Osteocyte (in vitro differentiated cells): ENCODE measurements around the gene WNT8B. TPM values are rescaled to one million over a fixed set of nuclear protein-coding genes. Genes with fewer than 3 reads are reported as not detected.

Source experiments
- DNase-seq: peaks from one replicate; pipeline ENCODE4 v3.0.0; 2021; ENCODE audit warnings: mixed read lengths; ENCODE audit not compliant: unreplicated experiment; ENCODE audit errors: extremely low spot score
- H3K27ac Mint-ChIP-seq: one replicate; pipeline ENCODE4 v1.8.0; 2021; ENCODE audit warnings: mild to moderate bottlenecking, mixed read lengths; ENCODE audit not compliant: unreplicated experiment
- H3K27me3 Mint-ChIP-seq: one replicate; pipeline ENCODE4 v1.8.0; 2021; ENCODE audit warnings: mixed read lengths; ENCODE audit not compliant: unreplicated experiment
- H3K36me3 Mint-ChIP-seq: one replicate; pipeline ENCODE4 v1.8.0; 2021; ENCODE audit warnings: mixed read lengths; ENCODE audit not compliant: unreplicated experiment
- H3K4me1 Mint-ChIP-seq: one replicate; pipeline ENCODE4 v1.8.0; 2021; ENCODE audit warnings: mixed read lengths; ENCODE audit not compliant: unreplicated experiment
- H3K4me3 Mint-ChIP-seq: one replicate; pipeline ENCODE4 v1.8.0; 2021; ENCODE audit warnings: mild to moderate bottlenecking, moderate library complexity, mixed read lengths; ENCODE audit not compliant: unreplicated experiment
- H3K9me3 Mint-ChIP-seq: one replicate; pipeline ENCODE4 v1.8.0; 2021; ENCODE audit warnings: mixed read lengths; ENCODE audit not compliant: unreplicated experiment
- total RNA-seq: library from RNA; stranded (reverse); gene quantifications from 2 replicates; pipeline ENCODE4 v1.2.1, GENCODE V29; 2021
- TF ChIP-seq, protein P1 (sequence below): fragments of 200-600 bp; sonication (generic); IDR thresholded peaks from 2 replicates; pipeline ENCODE4 v1.5.0; 2021; ENCODE audit warnings: antibody characterized with exemption, mild to moderate bottlenecking, moderate library complexity

WNT8B gene
- total RNA-seq, 1 donor from 2014 or later = not detected

DNA sequence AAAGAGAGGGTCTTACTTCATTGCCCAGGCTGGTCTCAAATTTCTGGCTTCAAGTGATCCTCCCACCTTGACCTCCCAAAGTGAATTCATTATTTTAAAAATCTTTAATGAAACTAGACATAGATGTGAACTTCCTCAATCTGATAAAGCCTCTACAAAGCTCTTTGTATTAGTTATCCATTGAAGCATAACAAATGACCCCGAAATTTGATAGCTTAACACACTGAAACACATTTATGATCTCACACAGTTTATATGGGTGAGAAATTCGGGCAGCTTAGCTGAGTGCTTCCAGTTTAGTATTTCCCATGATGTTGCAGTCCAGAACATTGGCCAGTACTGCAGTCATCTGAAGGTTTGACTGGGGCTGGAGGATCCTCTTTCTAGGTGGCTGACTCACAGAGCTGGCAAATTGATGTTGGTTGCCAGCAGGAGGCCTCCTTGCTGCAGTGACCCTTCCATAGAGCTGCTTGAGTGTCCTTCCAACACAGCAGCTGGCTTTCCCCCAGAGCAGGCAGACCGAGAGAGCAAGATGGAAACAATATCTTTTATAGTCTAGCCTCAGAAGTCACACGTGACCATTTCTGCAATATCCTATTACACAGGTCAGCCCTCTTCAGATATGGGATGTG lies 16.6 kb upstream of the WNT8B start:
- Mint-ChIP-seq H3K9me3 (peaks cover 6% of the 10 kb centered on the region), H3K4me1 (no peaks in the 10 kb centered on the region), H3K27ac (no peak overlapping the region), H3K4me3 (no peak overlapping the region), H3K36me3 (no peaks in the 10 kb centered on the region), H3K27me3 (peaks cover 47% of the 10 kb centered on the region)
- TF ChIP-seq, protein P1, sequence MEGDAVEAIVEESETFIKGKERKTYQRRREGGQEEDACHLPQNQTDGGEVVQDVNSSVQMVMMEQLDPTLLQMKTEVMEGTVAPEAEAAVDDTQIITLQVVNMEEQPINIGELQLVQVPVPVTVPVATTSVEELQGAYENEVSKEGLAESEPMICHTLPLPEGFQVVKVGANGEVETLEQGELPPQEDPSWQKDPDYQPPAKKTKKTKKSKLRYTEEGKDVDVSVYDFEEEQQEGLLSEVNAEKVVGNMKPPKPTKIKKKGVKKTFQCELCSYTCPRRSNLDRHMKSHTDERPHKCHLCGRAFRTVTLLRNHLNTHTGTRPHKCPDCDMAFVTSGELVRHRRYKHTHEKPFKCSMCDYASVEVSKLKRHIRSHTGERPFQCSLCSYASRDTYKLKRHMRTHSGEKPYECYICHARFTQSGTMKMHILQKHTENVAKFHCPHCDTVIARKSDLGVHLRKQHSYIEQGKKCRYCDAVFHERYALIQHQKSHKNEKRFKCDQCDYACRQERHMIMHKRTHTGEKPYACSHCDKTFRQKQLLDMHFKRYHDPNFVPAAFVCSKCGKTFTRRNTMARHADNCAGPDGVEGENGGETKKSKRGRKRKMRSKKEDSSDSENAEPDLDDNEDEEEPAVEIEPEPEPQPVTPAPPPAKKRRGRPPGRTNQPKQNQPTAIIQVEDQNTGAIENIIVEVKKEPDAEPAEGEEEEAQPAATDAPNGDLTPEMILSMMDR = no peak
- DNase-seq = no peak

DNA sequence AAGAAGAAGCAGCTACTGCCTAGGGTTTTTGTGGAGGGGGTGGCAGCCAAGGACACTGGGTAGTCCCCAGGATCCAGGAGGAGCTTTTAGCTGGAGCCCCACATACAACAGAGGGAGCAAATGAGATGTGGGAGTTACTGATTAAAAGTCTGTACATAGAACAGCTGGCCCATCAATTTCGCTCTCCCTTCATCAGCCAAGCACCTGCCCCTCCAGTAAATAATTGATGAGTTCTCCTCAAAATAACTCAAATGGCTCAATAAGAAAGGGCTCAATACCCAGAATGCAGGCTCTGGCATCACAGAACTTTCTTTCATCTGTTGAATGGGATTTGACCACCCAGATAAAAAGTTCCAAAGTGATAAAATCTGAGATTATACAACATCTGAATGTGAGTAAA lies 15.1 kb upstream of the WNT8B start:
- Mint-ChIP-seq H3K4me1 (no peaks in the 10 kb centered on the region), H3K36me3 (no peaks in the 10 kb centered on the region), H3K9me3 (peaks cover 6% of the 10 kb centered on the region), H3K27ac (no peak overlapping the region), H3K27me3 (peaks cover 55% of the 10 kb centered on the region), H3K4me3 (no peak overlapping the region)
- TF ChIP-seq, protein P1 = no peak
- no peak for DNase-seq

DNA sequence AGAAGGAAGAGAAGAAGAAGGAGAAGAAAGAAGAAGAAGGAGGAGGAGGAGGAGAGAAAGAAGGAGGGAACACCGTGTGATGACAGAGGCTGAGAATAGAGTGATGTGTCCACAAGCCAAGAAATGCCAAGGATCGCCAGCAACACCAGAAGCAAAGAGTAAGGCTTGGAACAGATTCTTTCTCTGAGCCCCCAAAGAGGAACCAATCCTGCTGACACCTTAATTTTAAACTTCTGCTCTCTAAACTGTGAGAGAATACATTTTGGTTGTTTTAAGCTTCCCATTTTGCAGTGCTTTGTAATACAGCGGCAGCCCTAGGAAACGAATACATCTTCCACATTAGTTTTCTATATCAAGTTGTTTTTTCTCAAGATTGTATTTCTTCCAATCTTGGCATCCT lies 13.9 kb upstream of the WNT8B start:
- no peak overlapping the region for H3K4me3 Mint-ChIP-seq

DNA sequence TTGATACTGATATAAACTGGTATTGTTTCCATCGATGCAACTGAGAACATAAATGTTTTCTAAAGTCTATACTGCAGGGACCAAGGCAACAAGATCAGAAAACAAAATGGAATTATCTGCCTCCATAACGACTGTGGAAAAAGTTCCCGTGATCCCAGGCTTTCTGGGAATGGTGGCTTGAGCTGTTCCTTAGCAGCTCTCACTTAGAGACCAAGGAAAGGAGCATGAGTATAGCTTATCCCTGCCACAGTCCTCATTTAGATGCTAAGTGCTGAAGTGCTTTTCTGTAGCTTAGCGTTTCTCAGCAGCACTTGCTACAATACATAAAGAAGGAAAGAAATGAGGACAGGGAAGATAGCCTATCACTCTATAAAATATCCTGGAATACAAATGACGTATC lies 5.5 kb downstream of the WNT8B start:
- no peaks in the 10 kb centered on the region for H3K9me3 Mint-ChIP-seq
- H3K36me3 Mint-ChIP-seq = no peaks in the 10 kb centered on the region
- TF ChIP-seq, protein P1 = no peak
- DNase-seq = no peak
- H3K27ac Mint-ChIP-seq = no peak overlapping the region
- peaks cover 68% of the 10 kb centered on the region for H3K27me3 Mint-ChIP-seq
- H3K4me1 Mint-ChIP-seq = no peaks in the 10 kb centered on the region
- no peak overlapping the region for H3K4me3 Mint-ChIP-seq

More for the DNA sequence above, 13.9 kb upstream of the WNT8B start:
- TF ChIP-seq, protein P1 = no peak
- peaks cover 49% of the 10 kb centered on the region for H3K27me3 Mint-ChIP-seq
- H3K4me1 Mint-ChIP-seq = no peaks in the 10 kb centered on the region
- no peak for DNase-seq
- H3K9me3 Mint-ChIP-seq = peaks cover 6% of the 10 kb centered on the region
- H3K36me3 Mint-ChIP-seq = no peaks in the 10 kb centered on the region
- no peak overlapping the region for H3K27ac Mint-ChIP-seq

DNA sequence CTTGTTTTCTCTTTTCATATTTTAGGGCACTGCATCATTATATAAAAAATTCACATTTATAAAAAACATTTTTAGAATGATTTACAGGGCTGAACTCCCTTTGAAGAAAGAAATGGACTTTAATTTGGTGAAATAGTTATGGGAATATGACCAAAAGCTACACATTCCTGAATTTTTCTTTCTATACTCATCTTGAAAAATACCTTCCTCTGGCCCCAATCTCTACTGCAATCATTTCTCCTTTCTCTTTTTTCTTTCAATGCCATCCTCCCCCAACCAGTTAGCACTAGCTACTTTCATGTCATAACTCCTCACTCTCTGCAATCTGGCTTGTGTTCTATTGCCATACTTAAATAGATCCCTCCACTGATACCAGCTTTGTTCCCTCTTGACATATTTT lies 6.2 kb downstream of the WNT8B start:
- Mint-ChIP-seq H3K9me3 (no peaks in the 10 kb centered on the region), H3K27ac (no peak overlapping the region), H3K27me3 (peaks cover 69% of the 10 kb centered on the region), H3K4me1 (no peaks in the 10 kb centered on the region), H3K4me3 (no peak overlapping the region), H3K36me3 (no peaks in the 10 kb centered on the region)
- DNase-seq = no peak
- TF ChIP-seq, protein P1 = no peak
